ENCODE results near the gene ERVFRD-1. TPM values are rescaled to one million over a fixed set of nuclear protein-coding genes. Genes with fewer than 3 reads are reported as not detected.
A peak's percentile ranks its signal among the peaks of the same experiment; 100 is the strongest.

The ERVFRD-1 gene
- total and polyA plus RNA-seq, 2 of the 13 experiments (the other 11 are each of a cell fraction or from before 2014, with no cell fraction given): not detected

- no peak for TF ChIP-seq ZNF558 (CRISPR knock-in tag; IDR thresholded peaks at IDR 0.05; ENCODE audit: borderline replicate concordance)
- no peak for TF ChIP-seq DNMT3B (CRISPR knock-in tag; conservative IDR thresholded peaks at IDR 0.05)
- TF ChIP-seq ZNF264 (CRISPR knock-in tag; IDR thresholded peaks at IDR 0.05): no peak
- TF ChIP-seq RFXANK (CRISPR knock-in tag; IDR thresholded peaks at IDR 0.05): no peak
- TF ChIP-seq SIN3B (IDR thresholded peaks at IDR 0.05; ENCODE audit: low read length): no peak
- no peak for TF ChIP-seq ZMAT5 (CRISPR knock-in tag; IDR thresholded peaks at IDR 0.05; ENCODE audit: borderline replicate concordance, low read depth)
- no peak for TF ChIP-seq ZNF512B (CRISPR knock-in tag; IDR thresholded peaks at IDR 0.05; ENCODE audit: borderline replicate concordance)
- TF ChIP-seq HMGXB4 (CRISPR knock-in tag; IDR thresholded peaks at IDR 0.05; ENCODE audit: borderline replicate concordance in 1 of 2, low read depth in 1 of 2): peak in 1 of 2 experiments; percentile 76; a peak in 3 of 4 replicates
- no peak for TF ChIP-seq ZNF703 (CRISPR knock-in tag; IDR thresholded peaks at IDR 0.05; ENCODE audit: borderline replicate concordance)
- TF ChIP-seq ZNF235 (CRISPR knock-in tag; IDR thresholded peaks at IDR 0.05; ENCODE audit: borderline replicate concordance): no peak
- TF ChIP-seq MTF2 (CRISPR knock-in tag; IDR thresholded peaks at IDR 0.05; ENCODE audit: borderline replicate concordance): no peak
- TF ChIP-seq MYC (CRISPR knock-in tag; IDR thresholded peaks at IDR 0.05; ENCODE audit: borderline replicate concordance): no peak
Observed at GRCh38 chr6:11144393-11144851, 32.9 kb upstream of the ERVFRD-1 start (continued).

All from HepG2 (cell line).